Pulmonary artery endothelial cell (primary cell): ENCODE data around the gene CTSO. TPM values are rescaled to one million over a fixed set of nuclear protein-coding genes. Genes with fewer than 3 reads are reported as not detected.

Experiments used
- total RNA-seq: library from RNA; depleted of rRNA; stranded (reverse); fragments of >200 nt; gene quantifications from 2 replicates; pipeline ENCODE4 v1.2.3, GENCODE V29; 2014

Gene CTSO
- total RNA-seq, 1 donor from 2014 or later: 12.1 TPM

Other genes with a start within 250 kb of the CTSO start
- gene GUCY1B1, start 194.8 kb downstream of the CTSO start, total RNA-seq: 0.20 TPM in 1 of 2 replicates, not detected in the other
- not detected in 2 replicates for gene ASIC5, start 87.6 kb downstream of the CTSO start, total RNA-seq
- gene TDO2, start 50.2 kb downstream of the CTSO start, total RNA-seq: not detected in 2 replicates